OCI-LY7 (cell line): ENCODE results near the gene GDF10. TPM values are rescaled to one million over a fixed set of nuclear protein-coding genes. Genes with fewer than 3 reads are reported as not detected.

ENCODE experiments used
- BruUV-seq: library from RNA; stranded (reverse); fragments of 400-500 nt; replicated peaks from 2 replicates; lab custom pipeline; 2021; lab: Mats Ljungman, UMichigan
- CTCF ChIA-PET: fragments of 300-600 bp; sonication (Branson Sonifier 250); formaldehyde crosslinking; loops from one replicate; lab custom pipeline; 2022; ENCODE audit warnings: antibody characterized with exemption; ENCODE audit not compliant: unreplicated experiment; lab: Charles Lee
- POLR2A ChIA-PET: fragments of 300-600 bp; sonication (Branson Sonifier 250); formaldehyde crosslinking; loops from one replicate; lab custom pipeline; 2022; ENCODE audit warnings: antibody characterized with exemption; lab: Charles Lee
- DNase-seq: peaks from one replicate; pipeline ENCODE4 v3.0.0-alpha.2; 2015; ENCODE audit warnings: low spot score
- H2AFZ ChIP-seq: fragments of 200-600 bp; sonication (generic), shearing (Covaris generic); 2 replicates; pipeline ENCODE4 v1.6.1; 2014; ENCODE audit warnings: mild to moderate bottlenecking, antibody characterized with exemption, low read length, moderate library complexity
- H3K27ac ChIP-seq: fragments of 200-600 bp; sonication (generic); 2 replicates; pipeline ENCODE4 v1.5.1; 2014; ENCODE audit warnings: mixed run types, low read depth, mild to moderate bottlenecking, moderate library complexity, low read length, inconsistent platforms; ENCODE audit not compliant: poor library complexity, severe bottlenecking
- H3K36me3 ChIP-seq: fragments of 200-600 bp; sonication (generic); 2 replicates; pipeline ENCODE4 v1.6.1; 2014; ENCODE audit warnings: mild to moderate bottlenecking, antibody characterized with exemption, low read length, moderate library complexity, mixed read lengths; ENCODE audit not compliant: insufficient read depth
- H3K4me1 ChIP-seq: fragments of 200-600 bp; sonication (generic); 2 replicates; pipeline ENCODE4 v1.5.1; 2014; ENCODE audit warnings: mild to moderate bottlenecking, low read length; ENCODE audit not compliant: insufficient read depth, poor library complexity, severe bottlenecking
- H3K4me2 ChIP-seq: fragments of 200-600 bp; sonication (generic); 2 replicates; pipeline ENCODE4 v1.6.1; 2014; ENCODE audit warnings: mild to moderate bottlenecking, low read length
- H3K4me3 ChIP-seq: fragments of 200-600 bp; sonication (generic); 2 replicates; pipeline ENCODE4 v1.5.1; 2014; ENCODE audit warnings: mild to moderate bottlenecking, low read depth, low read length; ENCODE audit not compliant: poor library complexity, severe bottlenecking
- H3K79me2 ChIP-seq: fragments of 200-600 bp; sonication (generic); 2 replicates; pipeline ENCODE4 v1.6.1; 2016; ENCODE audit warnings: low read depth, mild to moderate bottlenecking, low read length, moderate library complexity, mixed read lengths; ENCODE audit not compliant: insufficient read depth
- H3K9me2 ChIP-seq: fragments of 200-600 bp; sonication (generic); 2 replicates; pipeline ENCODE4 v1.6.1; 2016; ENCODE audit warnings: mild to moderate bottlenecking, low read length, mixed read lengths; ENCODE audit not compliant: insufficient read depth
- H3K9me3 ChIP-seq: fragments of 200-600 bp; sonication (generic); 2 replicates; pipeline ENCODE4 v1.6.1; 2014; ENCODE audit warnings: mild to moderate bottlenecking, mixed run types, low read length, mixed read lengths
- H4K20me1 ChIP-seq: fragments of 200-600 bp; sonication (generic); 2 replicates; pipeline ENCODE4 v1.6.1; 2014; ENCODE audit warnings: mild to moderate bottlenecking, antibody characterized with exemption, low read length, moderate library complexity, mixed read lengths; ENCODE audit not compliant: insufficient read depth
- EZH2phosphoT487 ChIP-seq: fragments of 200-600 bp; sonication (generic); IDR thresholded peaks from 2 replicates; pipeline ENCODE4 v1.6.1; 2018; ENCODE audit warnings: low read depth, borderline replicate concordance, mild to moderate bottlenecking, mixed run types, antibody characterized with exemption, low read length, moderate library complexity, mixed read lengths
- intact Hi-C: fragments of 100-400 bp; cut with micrococcal nuclease; formaldehyde crosslinking; loops from one replicate; pipeline ENCODE4 v1.10.0; 2022; ENCODE audit not compliant: unreplicated experiment
- total RNA-seq, 2 experiments: library from RNA; depleted of rRNA in 1 of 2; stranded (reverse); fragments of >200 nt in 1 of 2; shearing (Covaris generic) in 1 of 2; gene quantifications; 2 replicates each; pipeline ENCODE4 v1.2.3, GENCODE V29; 2014 to 2022
- TF ChIP-seq, protein P1 (sequence below): fragments of 200-600 bp; sonication (generic); conservative IDR thresholded peaks from 2 replicates; pipeline ENCODE4 v1.5.1; 2014; ENCODE audit warnings: mild to moderate bottlenecking, antibody characterized with exemption, low read length, moderate library complexity, mixed read lengths

Gene GDF10
- total RNA-seq, 2 experiments from 2014 or later: not detected

DNA sequence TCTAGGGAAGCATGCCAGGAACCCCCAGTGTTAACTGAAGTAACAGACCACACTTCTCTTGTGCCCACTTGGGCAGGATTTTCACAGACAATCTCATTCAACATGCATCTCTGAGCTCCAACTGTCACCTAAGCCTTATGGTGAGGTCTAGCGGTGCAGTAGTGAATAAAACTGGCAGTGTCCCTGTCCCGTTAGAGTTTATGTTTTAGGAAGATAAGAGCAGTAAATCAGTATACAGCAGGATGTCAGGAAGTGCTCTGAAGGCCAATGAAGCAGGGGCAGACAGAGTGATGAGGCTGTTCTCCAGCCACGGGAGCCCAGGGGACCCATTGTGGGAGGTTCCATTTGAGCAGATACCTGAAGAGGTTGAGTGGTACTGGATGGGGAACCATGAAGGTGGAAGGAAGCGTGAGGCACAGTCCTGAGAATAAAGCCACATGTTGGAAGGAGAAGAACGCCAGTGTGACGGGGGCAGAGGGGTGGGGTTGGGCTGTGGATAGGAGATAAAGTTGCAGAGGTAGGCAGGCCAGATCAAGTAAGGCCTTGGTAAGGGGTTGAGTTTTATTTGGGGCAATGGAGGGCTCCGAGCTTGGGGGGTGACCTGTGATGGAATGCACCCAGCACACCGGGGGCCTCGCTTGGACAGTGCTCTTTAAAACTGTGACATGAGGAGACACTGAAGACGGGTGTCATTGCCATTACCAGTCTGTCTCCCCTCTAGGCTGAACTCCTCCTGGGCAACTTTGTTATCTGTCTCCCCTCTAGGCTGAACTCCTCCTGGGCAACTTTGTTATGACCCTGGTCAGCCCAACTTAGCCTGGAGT is 6.6 kb downstream of the GDF10 start:
- H3K36me3 ChIP-seq: no peaks in the 10 kb centered on the region
- TF ChIP-seq, protein P1, sequence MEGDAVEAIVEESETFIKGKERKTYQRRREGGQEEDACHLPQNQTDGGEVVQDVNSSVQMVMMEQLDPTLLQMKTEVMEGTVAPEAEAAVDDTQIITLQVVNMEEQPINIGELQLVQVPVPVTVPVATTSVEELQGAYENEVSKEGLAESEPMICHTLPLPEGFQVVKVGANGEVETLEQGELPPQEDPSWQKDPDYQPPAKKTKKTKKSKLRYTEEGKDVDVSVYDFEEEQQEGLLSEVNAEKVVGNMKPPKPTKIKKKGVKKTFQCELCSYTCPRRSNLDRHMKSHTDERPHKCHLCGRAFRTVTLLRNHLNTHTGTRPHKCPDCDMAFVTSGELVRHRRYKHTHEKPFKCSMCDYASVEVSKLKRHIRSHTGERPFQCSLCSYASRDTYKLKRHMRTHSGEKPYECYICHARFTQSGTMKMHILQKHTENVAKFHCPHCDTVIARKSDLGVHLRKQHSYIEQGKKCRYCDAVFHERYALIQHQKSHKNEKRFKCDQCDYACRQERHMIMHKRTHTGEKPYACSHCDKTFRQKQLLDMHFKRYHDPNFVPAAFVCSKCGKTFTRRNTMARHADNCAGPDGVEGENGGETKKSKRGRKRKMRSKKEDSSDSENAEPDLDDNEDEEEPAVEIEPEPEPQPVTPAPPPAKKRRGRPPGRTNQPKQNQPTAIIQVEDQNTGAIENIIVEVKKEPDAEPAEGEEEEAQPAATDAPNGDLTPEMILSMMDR: no peak
- no peak for TF ChIP-seq EZH2phosphoT487
- no peak overlapping the region for H3K4me3 ChIP-seq
- no peaks in the 10 kb centered on the region for H3K9me2 ChIP-seq
- H3K27ac ChIP-seq: no peak overlapping the region
- no peak for DNase-seq
- CTCF ChIA-PET: no interaction called here
- POLR2A ChIA-PET: no interaction called here
- no peak overlapping the region for H3K4me2 ChIP-seq
- no peaks in the 10 kb centered on the region for H4K20me1 ChIP-seq
- H3K9me3 ChIP-seq: no peaks in the 10 kb centered on the region
- H3K4me1 ChIP-seq: no peaks in the 10 kb centered on the region
- intact Hi-C loops: no loop called here
- no peaks in the 10 kb centered on the region for H3K79me2 ChIP-seq
- no peak overlapping the region for H2AFZ ChIP-seq
- no TSS peak for BruUV-seq

DNA sequence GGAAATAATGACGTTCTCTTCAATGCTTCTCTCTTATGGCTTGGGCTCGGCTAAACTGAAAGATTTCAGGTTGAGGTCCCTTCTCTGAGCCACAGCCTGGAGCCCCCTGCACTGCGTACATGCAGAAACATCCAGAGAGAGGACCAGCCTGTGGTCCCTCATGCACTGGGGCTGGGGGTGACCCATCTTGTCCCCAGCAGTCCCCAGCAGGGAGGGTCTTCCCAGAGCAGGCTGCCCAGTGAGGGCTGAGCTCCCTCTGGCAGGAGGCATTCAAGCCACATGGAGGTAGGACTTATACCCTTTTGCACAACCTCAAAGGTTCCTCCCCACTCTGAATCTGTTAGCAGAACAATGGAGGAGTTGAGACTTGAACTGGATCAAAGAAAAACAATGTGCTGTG is 7.4 kb downstream of the GDF10 start:
- BruUV-seq: no TSS peak
- no peak for TF ChIP-seq EZH2phosphoT487
- TF ChIP-seq, protein P1: no peak
- POLR2A ChIA-PET: no interaction called here

DNA sequence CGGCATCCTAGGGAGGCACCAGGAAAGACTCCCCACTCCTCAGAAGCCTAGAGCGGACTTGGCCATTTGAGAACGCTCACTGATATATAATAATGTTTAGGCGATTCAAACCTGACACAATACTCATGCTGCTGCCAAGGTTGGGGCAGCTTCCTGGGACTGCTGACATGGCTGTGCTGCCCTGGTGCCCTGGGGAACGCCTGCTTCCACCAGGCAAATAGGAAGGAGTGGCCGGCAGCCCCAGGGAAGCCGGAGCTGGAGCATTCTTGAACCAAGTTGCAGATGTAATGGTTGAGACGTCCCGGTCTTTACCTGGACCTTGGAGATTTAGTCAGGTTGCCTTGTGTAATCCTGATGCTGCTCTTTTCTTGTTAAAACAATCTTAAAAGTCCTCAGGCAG is 8.8 kb downstream of the GDF10 start:
- H4K20me1 ChIP-seq: no peaks in the 10 kb centered on the region
- no peak for DNase-seq
- no peaks in the 10 kb centered on the region for H3K9me3 ChIP-seq
- no peaks in the 10 kb centered on the region for H3K9me2 ChIP-seq
- CTCF ChIA-PET: no interaction called here
- H3K27ac ChIP-seq: no peak overlapping the region
- no peak overlapping the region for H3K4me2 ChIP-seq
- no peaks in the 10 kb centered on the region for H3K36me3 ChIP-seq
- TF ChIP-seq EZH2phosphoT487: no peak
- TF ChIP-seq, protein P1: no peak
- POLR2A ChIA-PET: no interaction called here
- no TSS peak for BruUV-seq
- no peak overlapping the region for H3K4me3 ChIP-seq
- no peaks in the 10 kb centered on the region for H3K79me2 ChIP-seq
- intact Hi-C loops: no loop called here
- H3K4me1 ChIP-seq: no peaks in the 10 kb centered on the region
- H2AFZ ChIP-seq: no peak overlapping the region

More for the DNA sequence above, 7.4 kb downstream of the GDF10 start:
- H3K9me2 ChIP-seq: no peaks in the 10 kb centered on the region
- H3K9me3 ChIP-seq: no peaks in the 10 kb centered on the region
- CTCF ChIA-PET: no interaction called here
- H3K27ac ChIP-seq: no peak overlapping the region
- no peak overlapping the region for H2AFZ ChIP-seq
- no peak for DNase-seq
- no peaks in the 10 kb centered on the region for H3K79me2 ChIP-seq
- no peak overlapping the region for H3K4me3 ChIP-seq
- no peaks in the 10 kb centered on the region for H4K20me1 ChIP-seq
- no peak overlapping the region for H3K4me2 ChIP-seq
- H3K4me1 ChIP-seq: no peaks in the 10 kb centered on the region
- no peaks in the 10 kb centered on the region for H3K36me3 ChIP-seq
- intact Hi-C loops: no loop called here
